ENCODE data around the gene PRSS1.

- TF ChIP-seq KDM5A (IDR thresholded peaks at IDR 0.05; ENCODE audit: low read length) = no peak
- TF ChIP-seq MAFK (IDR thresholded peaks at IDR 0.05; ENCODE audit: low read depth, low read length) = no peak
- TF ChIP-seq USF2 (IDR thresholded peaks at IDR 0.05; ENCODE audit: low read length) = no peak
- TF ChIP-seq RNF2 (IDR thresholded peaks at IDR 0.05; ENCODE audit: borderline replicate concordance, low read depth, low read length, missing control alignments, poor library complexity, severe bottlenecking) = no peak
- TF ChIP-seq POLR2A (IDR thresholded peaks at IDR 0.05; ENCODE audit: control extremely low read depth in 1 of 2, low read depth in 2 of 2, low read length in 2 of 2) = no peak
- TF ChIP-seq POU5F1 (IDR thresholded peaks at IDR 0.05; ENCODE audit: low read depth, low read length) = no peak
- TF ChIP-seq EZH2 (IDR thresholded peaks at IDR 0.05; ENCODE audit: low read depth, low read length, severe bottlenecking) = no peak
Measured at GRCh38 chr7:142718313-142718712, 31.0 kb upstream of the PRSS1 start.

All from H1 (cell line).